Esophagus muscularis mucosa (tissue), 3 donors: Measurements from ENCODE around the gene EDDM13.

ENCODE experiments used
- CTCF ChIP-seq, 3 experiments: fragments of 200-600 bp in 2 of 3; fragments of 450-650 bp in 1 of 3; sonication (generic) in 2 of 3; IDR thresholded peaks; one replicate each; pipeline ENCODE4 v1.5.1; 2017 to 2019; ENCODE audit warnings: antibody characterized with exemption in 3 of 3, mild to moderate bottlenecking in 2 of 3, moderate library complexity in 1 of 3
- POLR2AphosphoS5 ChIP-seq, 2 donors: sonication (generic); formaldehyde crosslinking; IDR thresholded peaks; one replicate each; pipeline ENCODE4 v1.6.1; 2017; ENCODE audit warnings: antibody characterized with exemption in 2 of 2

GRCh38 chr19:56301886-56302620, 29.5 kb downstream of the EDDM13 start:
- TF ChIP-seq CTCF (IDR thresholded peaks at IDR 0.05): no peak
- TF ChIP-seq POLR2AphosphoS5 (IDR thresholded peaks at IDR 0.05): no peak
